GM10266 (cell line): Measurements from ENCODE around the gene ADD3.
A peak's percentile ranks its signal among the peaks of the same experiment; 100 is the strongest.

ENCODE experiments used
- DNase-seq: peaks from one replicate; pipeline ENCODE4 v3.0.0; 2012; ENCODE audit errors: extremely low spot score
- TF ChIP-seq, protein P1 (sequence below): IDR thresholded peaks from 2 replicates; pipeline ENCODE4 v1.5.1; 2012; ENCODE audit warnings: mild to moderate bottlenecking, low read depth; ENCODE audit not compliant: control insufficient read depth, insufficient read depth; ENCODE audit errors: missing control alignments

ADD3 gene

DNA sequence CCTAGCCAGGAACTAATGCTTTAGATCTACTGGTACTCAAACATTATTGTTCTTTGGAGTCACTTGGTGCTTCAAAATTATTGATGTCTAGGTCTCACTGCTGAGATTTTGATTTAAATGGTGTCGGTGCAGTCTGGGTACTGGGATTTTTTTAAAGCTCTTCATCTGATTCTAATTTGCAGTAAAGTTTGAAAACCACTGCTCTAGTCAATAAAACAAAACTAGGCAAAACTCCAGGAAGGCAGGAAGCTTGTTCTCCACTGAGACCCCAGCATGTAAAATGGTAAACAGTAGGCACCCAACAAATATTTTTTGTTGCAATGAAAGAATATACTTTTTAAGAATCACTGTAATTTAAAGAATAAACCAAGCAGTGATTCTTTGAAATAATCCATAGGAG lies 49.7 kb downstream of the ADD3 start:
- TF ChIP-seq, protein P1, sequence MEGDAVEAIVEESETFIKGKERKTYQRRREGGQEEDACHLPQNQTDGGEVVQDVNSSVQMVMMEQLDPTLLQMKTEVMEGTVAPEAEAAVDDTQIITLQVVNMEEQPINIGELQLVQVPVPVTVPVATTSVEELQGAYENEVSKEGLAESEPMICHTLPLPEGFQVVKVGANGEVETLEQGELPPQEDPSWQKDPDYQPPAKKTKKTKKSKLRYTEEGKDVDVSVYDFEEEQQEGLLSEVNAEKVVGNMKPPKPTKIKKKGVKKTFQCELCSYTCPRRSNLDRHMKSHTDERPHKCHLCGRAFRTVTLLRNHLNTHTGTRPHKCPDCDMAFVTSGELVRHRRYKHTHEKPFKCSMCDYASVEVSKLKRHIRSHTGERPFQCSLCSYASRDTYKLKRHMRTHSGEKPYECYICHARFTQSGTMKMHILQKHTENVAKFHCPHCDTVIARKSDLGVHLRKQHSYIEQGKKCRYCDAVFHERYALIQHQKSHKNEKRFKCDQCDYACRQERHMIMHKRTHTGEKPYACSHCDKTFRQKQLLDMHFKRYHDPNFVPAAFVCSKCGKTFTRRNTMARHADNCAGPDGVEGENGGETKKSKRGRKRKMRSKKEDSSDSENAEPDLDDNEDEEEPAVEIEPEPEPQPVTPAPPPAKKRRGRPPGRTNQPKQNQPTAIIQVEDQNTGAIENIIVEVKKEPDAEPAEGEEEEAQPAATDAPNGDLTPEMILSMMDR = no peak
- no peak for DNase-seq

DNA sequence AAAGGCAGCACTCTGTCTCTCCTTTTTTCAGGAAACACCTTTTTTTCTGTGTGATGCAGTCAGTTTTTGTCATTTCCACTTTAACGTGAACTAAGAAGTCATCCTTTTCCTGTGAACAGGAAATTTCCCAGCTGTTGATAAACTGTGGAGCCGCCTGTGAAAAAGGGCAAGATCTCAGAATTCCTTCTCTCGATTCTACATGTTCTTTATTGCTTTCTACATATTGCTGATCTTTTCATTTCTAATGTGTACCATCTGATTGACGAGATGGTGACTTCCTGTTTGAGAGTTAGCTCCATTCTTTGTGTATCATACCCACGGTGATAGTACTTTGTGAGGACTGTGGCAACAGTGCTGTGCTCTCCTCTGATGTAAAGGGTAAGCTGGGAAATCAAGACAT lies 50.4 kb downstream of the ADD3 start:
- TF ChIP-seq, protein P1 = no peak
- DNase-seq = no peak

DNA sequence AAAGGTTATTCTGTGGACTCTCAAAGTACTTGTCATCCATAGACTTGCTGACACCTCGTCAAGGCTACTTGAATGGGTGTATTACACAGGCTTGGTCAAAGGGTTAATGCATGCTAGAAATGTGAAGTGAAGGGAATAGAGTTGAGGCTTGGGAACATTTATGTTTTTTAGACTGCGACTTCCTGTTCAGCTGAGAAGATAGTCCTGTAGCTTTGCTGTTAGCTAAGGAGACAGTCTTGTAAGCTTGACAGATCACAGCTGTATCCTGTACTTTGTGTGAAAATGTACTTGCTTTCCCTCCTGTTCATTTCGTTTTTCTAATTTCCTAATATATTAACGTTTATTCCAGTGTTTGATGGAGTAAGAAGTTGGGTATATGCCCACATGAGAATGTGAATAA lies 52.1 kb downstream of the ADD3 start:
- TF ChIP-seq, protein P1 = no peak
- DNase-seq = no peak

DNA sequence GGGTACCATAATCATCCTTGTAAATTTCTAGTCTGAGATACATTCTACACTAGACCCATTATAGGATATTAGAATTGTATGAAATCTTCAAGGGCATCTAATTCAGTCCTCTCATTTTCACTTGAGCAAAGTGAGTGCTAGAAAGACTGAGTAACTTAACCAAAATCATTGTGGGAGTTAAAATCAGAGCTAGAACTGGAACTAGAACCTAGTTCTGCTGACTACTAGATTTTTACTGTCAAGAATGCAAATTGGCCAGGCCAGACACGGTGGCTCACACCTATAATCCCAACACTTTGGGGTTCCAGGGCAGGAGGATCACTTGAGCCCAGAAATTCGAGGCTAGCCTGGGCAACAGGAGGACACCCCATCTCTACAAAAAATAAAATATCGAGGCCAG lies 53.9 kb downstream of the ADD3 start:
- TF ChIP-seq, protein P1 = no peak
- DNase-seq = no peak

DNA sequence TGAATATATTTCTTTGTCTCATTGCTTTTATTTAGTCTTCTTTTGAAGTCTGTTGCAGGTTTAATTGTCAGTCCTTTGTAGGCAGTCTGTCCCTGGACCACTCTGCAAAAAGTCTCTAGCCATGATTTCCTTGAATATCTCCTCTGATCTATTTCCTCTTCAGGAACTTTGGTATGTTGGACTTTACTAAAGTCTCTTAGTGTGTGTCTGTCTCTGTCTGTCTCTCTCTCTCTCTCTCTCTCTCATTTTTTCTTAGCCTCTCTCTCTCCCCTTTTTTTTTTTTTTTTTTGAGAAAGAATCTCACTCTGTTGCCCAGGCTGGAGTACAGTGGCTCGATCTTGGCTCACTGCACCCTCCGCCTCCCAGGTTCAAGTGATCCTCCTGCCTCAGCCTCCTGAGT lies 57.5 kb downstream of the ADD3 start:
- TF ChIP-seq, protein P1 = no peak
- DNase-seq = no peak

DNA sequence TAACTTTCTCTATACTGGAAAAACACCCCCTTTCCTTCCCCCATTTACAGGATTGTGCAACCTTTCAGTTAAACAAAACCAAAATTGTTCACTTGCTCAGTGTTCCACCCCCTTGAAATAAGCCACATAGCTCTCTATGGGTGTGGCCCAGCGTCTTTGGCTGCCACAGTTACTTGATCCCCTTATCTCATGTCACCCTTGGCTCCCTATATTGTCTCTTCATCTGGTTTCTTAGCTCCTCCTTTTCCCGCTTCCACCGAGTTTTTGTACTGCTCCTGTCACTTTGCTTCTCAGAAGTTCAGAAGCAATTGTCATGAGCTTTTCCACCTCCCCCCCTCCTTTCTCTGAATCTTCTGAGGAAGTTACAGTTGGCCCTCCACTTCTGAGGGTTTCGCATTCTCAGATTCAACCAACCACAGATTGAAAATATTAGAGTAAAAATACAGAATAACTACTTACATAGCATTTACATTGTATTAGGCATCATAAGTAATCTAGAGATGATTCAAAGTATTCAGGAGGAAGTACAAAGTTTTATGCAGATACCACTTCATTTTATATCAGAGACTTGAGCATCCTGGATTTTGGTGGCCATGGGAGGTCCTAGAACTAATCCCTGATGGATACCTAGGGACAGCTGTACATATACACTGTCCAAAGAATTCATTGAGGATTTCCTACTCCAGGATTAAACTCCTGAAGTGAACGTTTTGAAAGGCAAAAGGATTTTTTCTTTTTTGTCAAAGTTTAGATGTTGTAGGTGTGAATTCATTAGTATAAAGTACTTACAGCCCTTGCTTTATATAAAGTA lies 60.4 kb downstream of the ADD3 start:
- TF ChIP-seq, protein P1 = no peak
- peak; percentile 23 for DNase-seq

DNA sequence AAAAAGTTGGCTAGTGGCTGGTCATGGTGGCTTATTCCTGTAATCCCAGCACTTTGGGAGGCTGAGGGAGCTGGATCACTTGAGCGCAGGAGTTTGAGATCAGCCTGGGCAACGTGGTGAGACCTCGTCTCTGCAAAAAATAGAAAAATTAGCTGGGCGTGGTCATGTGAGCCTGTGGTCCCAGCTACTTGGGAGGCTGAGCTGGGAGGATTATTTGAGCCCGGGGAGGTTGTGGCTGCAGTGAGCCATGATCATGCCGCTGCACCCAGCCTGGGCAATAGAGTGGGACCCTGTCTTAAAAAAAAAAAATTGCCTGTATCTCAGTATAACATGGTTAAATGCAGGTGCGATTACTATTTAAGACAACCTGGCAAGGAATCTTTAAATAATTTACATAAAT lies 61.0 kb downstream of the ADD3 start:
- TF ChIP-seq, protein P1 = no peak

More for the DNA sequence above, 61.0 kb downstream of the ADD3 start:
- DNase-seq = no peak
